GM19099 (cell line): ENCODE data around the gene EPOP.

ENCODE experiments used
- POLR2A ChIP-seq: IDR thresholded peaks from 3 replicates; pipeline ENCODE4 v1.6.1; 2011; ENCODE audit warnings: low read depth; ENCODE audit not compliant: insufficient read length; ENCODE audit errors: extremely low read depth

The EPOP gene

GRCh38 chr17:38697061-38697820 is 22.5 kb upstream of the EPOP start:
- no peak for TF ChIP-seq POLR2A

- no peak for TF ChIP-seq POLR2A
These were observed 19.1 kb upstream of the EPOP start for GRCh38 chr17:38693700-38694329.

GRCh38 chr17:38691154-38691553 is 16.4 kb upstream of the EPOP start:
- no peak for TF ChIP-seq POLR2A

- no peak for TF ChIP-seq POLR2A
These were observed 15.6 kb upstream of the EPOP start for GRCh38 chr17:38690386-38690785.

- TF ChIP-seq POLR2A: no peak
These were observed 12.5 kb upstream of the EPOP start for GRCh38 chr17:38687286-38687685.

- no peak for TF ChIP-seq POLR2A
These were observed 10.7 kb upstream of the EPOP start for GRCh38 chr17:38685491-38685890.

- TF ChIP-seq POLR2A: no peak
These were observed 6.3 kb upstream of the EPOP start for GRCh38 chr17:38681096-38681495.

- TF ChIP-seq POLR2A: no peak
These were observed 3.1 kb upstream of the EPOP start for GRCh38 chr17:38677819-38678218.

- no peak for TF ChIP-seq POLR2A
These were observed 2.1 kb upstream of the EPOP start for GRCh38 chr17:38676706-38677504.

GRCh38 chr17:38674014-38674748 is 576 bp downstream of the EPOP start:
- TF ChIP-seq POLR2A: no peak

- TF ChIP-seq POLR2A: no peak
These were observed 1.1 kb downstream of the EPOP start for GRCh38 chr17:38673707-38674013.

- TF ChIP-seq POLR2A: no peak
These were observed 1.7 kb downstream of the EPOP start for GRCh38 chr17:38672788-38673706.

- no peak for TF ChIP-seq POLR2A
These were observed 2.6 kb downstream of the EPOP start for GRCh38 chr17:38671939-38672720.
